ENCODE results near the gene NEO1.

NEO1 gene

DNA sequence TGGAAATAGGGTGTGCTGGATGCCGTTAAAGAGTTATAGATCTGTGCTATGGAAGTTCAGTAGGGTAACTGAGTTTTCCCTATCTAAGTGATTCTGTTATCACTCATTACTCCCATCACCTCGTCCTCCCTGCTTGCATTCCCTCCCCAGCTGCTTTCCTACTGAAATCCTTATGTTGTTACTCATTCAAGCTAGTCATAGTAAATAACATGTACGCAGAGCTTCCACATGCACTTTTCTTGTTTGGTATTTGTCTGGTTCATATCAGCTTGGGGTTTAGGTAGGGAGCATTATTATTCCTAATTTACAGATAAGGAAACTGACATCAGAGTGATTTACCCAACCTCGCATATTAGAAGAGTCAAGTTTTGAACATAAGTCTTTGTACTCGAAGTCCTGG is 181.4 kb downstream of the NEO1 start:
- DNase-seq (ENCODE audit: low read depth): peak; percentile 18
- TF ChIP-seq, protein P1, sequence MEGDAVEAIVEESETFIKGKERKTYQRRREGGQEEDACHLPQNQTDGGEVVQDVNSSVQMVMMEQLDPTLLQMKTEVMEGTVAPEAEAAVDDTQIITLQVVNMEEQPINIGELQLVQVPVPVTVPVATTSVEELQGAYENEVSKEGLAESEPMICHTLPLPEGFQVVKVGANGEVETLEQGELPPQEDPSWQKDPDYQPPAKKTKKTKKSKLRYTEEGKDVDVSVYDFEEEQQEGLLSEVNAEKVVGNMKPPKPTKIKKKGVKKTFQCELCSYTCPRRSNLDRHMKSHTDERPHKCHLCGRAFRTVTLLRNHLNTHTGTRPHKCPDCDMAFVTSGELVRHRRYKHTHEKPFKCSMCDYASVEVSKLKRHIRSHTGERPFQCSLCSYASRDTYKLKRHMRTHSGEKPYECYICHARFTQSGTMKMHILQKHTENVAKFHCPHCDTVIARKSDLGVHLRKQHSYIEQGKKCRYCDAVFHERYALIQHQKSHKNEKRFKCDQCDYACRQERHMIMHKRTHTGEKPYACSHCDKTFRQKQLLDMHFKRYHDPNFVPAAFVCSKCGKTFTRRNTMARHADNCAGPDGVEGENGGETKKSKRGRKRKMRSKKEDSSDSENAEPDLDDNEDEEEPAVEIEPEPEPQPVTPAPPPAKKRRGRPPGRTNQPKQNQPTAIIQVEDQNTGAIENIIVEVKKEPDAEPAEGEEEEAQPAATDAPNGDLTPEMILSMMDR (IDR thresholded peaks at IDR 0.05; ENCODE audit: insufficient read depth, low read depth, low read length, missing control alignments): no peak

DNA sequence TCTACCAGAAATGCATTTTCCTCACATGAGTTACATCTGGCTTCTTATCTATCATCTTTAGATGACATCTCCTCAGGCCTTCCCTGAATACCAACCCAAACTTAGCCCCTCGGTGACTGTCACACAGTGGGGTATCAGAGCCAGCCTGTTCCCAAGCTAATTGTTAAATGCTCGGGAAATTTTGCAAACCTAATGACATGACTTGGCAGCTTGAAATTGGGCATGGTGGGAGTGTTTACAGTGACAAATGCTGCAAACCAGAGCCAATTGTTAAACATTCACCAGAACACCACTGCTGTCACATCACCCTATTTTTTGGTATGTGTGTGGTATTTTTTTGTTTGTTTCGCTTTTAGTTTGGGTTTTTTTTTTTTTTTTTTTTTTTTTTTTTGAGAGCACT is 185.6 kb downstream of the NEO1 start:
- H3K4me3 ChIP-seq (ENCODE audit: low read length): no peak overlapping the region
- DNase-seq (ENCODE audit: low read depth): no peak
- TF ChIP-seq, protein P1 (IDR thresholded peaks at IDR 0.05; ENCODE audit: insufficient read depth, low read depth, low read length, missing control alignments): no peak

More for the DNA sequence above, 181.4 kb downstream of the NEO1 start:
- H3K4me3 ChIP-seq (ENCODE audit: low read length): no peak overlapping the region

DNA sequence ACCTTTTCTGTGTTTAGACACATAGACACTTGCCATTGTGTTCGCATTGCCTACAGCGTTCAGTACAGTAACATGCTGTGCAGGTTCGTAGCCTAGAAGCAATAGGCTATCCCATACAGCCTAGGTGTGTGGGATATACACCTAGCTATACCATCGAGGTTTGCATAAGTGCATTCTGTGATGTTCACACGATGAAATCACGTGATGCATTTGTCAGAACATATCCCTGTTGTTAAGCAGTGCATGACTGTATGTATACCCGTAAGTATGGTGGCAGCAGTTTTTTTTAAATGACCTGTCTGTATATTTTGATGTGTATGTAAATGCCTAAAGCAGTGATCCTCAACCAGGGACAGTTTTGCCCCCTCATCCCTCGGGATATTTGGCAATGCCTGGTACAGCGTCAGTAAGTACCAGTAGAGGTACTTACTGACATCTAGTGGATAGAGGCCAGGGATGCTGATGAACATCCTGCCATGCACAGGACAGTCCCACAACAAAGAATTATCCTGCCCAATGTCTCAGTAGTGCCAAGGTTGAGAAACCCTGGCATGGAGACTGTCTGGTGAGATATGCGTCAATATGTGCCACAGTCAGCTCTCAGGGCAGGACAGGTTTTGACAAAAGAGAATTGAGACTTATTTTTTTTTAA is 187.4 kb downstream of the NEO1 start:
- H3K4me3 ChIP-seq (ENCODE audit: low read length): no peak overlapping the region
- TF ChIP-seq, protein P1 (IDR thresholded peaks at IDR 0.05; ENCODE audit: insufficient read depth, low read depth, low read length, missing control alignments): peak; percentile 45
- DNase-seq (ENCODE audit: low read depth): peak; percentile 27

DNA sequence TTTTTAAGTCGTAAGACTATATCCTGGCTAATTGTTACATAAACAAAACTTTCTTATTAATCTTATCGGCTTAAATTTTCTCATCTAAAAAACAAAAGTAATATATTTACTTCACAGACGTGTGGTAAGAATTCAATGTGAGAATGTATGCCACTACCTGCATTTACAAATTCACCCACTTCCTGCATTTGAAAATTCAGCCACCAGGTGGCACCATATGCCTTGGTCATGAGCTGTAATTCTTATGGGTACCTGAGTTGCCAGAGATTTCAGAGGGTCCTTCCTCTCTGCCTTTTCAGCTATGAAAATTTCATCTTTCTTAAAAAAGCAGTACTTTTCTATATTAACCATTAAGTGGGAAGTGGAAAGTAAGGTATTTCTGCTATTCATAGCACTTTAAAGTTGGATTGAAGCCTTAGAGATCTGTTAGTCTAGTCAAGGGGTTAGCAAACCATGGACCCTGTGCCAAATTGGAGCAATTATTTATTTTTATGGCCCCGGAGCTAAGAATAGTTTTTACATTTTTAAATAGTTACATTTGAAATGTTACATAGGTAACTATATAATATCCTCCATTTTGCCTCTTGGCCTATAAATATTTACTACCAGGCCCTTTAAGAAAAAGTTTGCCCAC is 188.7 kb downstream of the NEO1 start:
- no peak overlapping the region for H3K4me3 ChIP-seq (ENCODE audit: low read length)
- peak; percentile 76 for DNase-seq (ENCODE audit: low read depth)
- TF ChIP-seq, protein P1 (IDR thresholded peaks at IDR 0.05; ENCODE audit: insufficient read depth, low read depth, low read length, missing control alignments): peak; percentile 90

DNA sequence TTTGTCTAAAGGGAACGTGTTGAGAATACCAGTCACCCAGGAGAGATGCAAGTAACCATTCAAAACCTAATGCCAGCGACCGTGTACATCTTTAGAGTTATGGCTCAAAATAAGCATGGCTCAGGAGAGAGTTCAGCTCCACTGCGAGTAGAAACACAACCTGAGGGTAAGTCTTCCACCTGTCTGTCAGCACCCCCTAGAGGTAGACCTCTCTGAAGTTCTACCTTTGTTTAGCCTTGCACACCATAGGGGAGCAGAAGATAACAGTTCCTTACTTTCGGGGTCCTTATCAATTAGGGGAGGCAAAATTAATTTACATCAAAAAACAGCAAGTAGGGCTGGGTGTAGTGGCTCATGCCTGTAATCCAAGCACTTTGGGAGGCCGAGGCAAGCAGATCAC is 192.1 kb downstream of the NEO1 start:
- TF ChIP-seq, protein P1 (IDR thresholded peaks at IDR 0.05; ENCODE audit: insufficient read depth, low read depth, low read length, missing control alignments): peak; percentile 53
- peak; percentile 55 for DNase-seq (ENCODE audit: low read depth)

DNA sequence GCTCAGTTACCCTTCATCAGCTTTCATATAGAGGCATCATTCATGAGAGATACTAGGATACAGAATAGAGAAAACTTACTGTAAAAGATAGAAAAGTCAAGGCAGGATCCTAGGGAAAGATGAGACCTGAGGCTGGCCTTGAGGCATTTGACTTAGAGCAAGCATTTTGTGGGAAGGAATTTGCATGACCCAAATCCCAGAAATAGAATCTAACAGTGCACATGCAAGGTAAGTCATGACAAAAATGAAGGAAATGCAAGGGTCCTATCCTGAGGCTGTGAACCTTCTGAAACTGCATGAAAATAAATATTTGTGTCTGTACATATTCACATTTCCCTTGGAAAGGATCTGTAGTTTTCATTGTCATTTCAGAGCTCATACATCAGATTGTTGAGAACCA is 194.2 kb downstream of the NEO1 start:
- TF ChIP-seq, protein P1 (IDR thresholded peaks at IDR 0.05; ENCODE audit: insufficient read depth, low read depth, low read length, missing control alignments): no peak
- H3K4me3 ChIP-seq (ENCODE audit: low read length): no peak overlapping the region
- DNase-seq (ENCODE audit: low read depth): no peak

More for the DNA sequence above, 192.1 kb downstream of the NEO1 start:
- no peak overlapping the region for H3K4me3 ChIP-seq (ENCODE audit: low read length)

Measured in epithelial cell of esophagus (primary cell).